PC-3 (cell line): ENCODE data around the gene NPR2. TPM values are rescaled to one million over a fixed set of nuclear protein-coding genes. Genes with fewer than 3 reads are reported as not detected.

Source experiments
- ATAC-seq: fragments of 200-7000 bp; cut with Tn5 transposase; 2 replicates; pipeline ENCODE4 v1.9.1; 2020; ENCODE audit warnings: mild to moderate bottlenecking, moderate library complexity
- Bru-seq: library from RNA; stranded (reverse); fragments of 400-500 nt; gene quantifications from one replicate; lab custom pipeline; 2021; lab: Mats Ljungman, UMichigan
- BruChase-seq, 2 experiments: library from RNA; stranded (reverse); fragments of 400-500 nt; gene quantifications; one replicate each; lab custom pipeline; 2021; lab: Mats Ljungman, UMichigan
- BruUV-seq: library from RNA; stranded (reverse); fragments of 400-500 nt; replicated peaks from 2 replicates; lab custom pipeline; 2021; lab: Mats Ljungman, UMichigan
- CTCF ChIA-PET: fragments of 300-600 bp; sonication (Branson Sonifier 250); formaldehyde crosslinking; loops from one replicate; lab custom pipeline; 2022; ENCODE audit warnings: antibody characterized with exemption; lab: Charles Lee
- POLR2A ChIA-PET: fragments of 300-600 bp; sonication (Branson Sonifier 250); formaldehyde crosslinking; loops from one replicate; lab custom pipeline; 2022; ENCODE audit warnings: antibody characterized with exemption; ENCODE audit not compliant: unreplicated experiment; lab: Charles Lee
- DNase-seq: peaks from one replicate; pipeline ENCODE4 v3.0.0-alpha.2; 2015
- H2AFZ ChIP-seq: fragments of 300-600 bp; sonication (generic); 2 replicates; pipeline ENCODE4 v1.6.0; 2016; ENCODE audit warnings: antibody characterized with exemption, low read length
- H3F3A ChIP-seq: fragments of 300-600 bp; sonication (generic); one replicate; pipeline ENCODE4 v1.6.0; 2017; ENCODE audit warnings: antibody characterized with exemption, low read length, control low read depth, mild to moderate bottlenecking; ENCODE audit not compliant: unreplicated experiment
- H3K27ac ChIP-seq: fragments of 300-600 bp; sonication (generic); 2 replicates; pipeline ENCODE4 v1.5.1; 2016; ENCODE audit warnings: mild to moderate bottlenecking, low read length
- H3K27me3 ChIP-seq: fragments of 300-600 bp; sonication (generic); 2 replicates; pipeline ENCODE4 v1.6.1; 2016; ENCODE audit warnings: low read length, mixed read lengths
- H3K36me3 ChIP-seq: fragments of 300-600 bp; sonication (generic); 2 replicates; pipeline ENCODE4 v1.6.1; 2016; ENCODE audit warnings: low read depth, mixed run types, low read length, mixed read lengths
- H3K4me1 ChIP-seq: fragments of 300-600 bp; sonication (generic); 2 replicates; pipeline ENCODE4 v1.5.1; 2016; ENCODE audit warnings: low read length; ENCODE audit not compliant: insufficient read depth
- H3K4me2 ChIP-seq: fragments of 300-600 bp; sonication (generic); 2 replicates; pipeline ENCODE4 v1.6.0; 2016; ENCODE audit warnings: low read length
- H3K4me3 ChIP-seq: fragments of 300-600 bp; sonication (generic); 2 replicates; pipeline ENCODE4 v1.5.1; 2016; ENCODE audit warnings: mild to moderate bottlenecking, low read length, mixed read lengths
- H3K79me2 ChIP-seq: fragments of 300-600 bp; sonication (generic); 2 replicates; pipeline ENCODE4 v1.6.1; 2017; ENCODE audit warnings: low read length, mixed read lengths
- H3K9ac ChIP-seq: fragments of 300-600 bp; sonication (generic); 2 replicates; pipeline ENCODE4 v1.6.0; 2016; ENCODE audit warnings: mild to moderate bottlenecking, low read length
- H3K9me2 ChIP-seq: fragments of 300-600 bp; sonication (generic); replicated peaks from 2 replicates; pipeline ENCODE4 v1.6.1; 2016; ENCODE audit warnings: mixed run types, low read length, mixed read lengths
- H3K9me3 ChIP-seq: fragments of 300-600 bp; sonication (generic); 2 replicates; pipeline ENCODE4 v1.6.1; 2016; ENCODE audit warnings: low read length, mixed read lengths
- H4K20me1 ChIP-seq: fragments of 300-600 bp; sonication (generic); 2 replicates; pipeline ENCODE4 v1.6.1; 2016; ENCODE audit warnings: low read length, mixed read lengths
- CTCF ChIP-seq: fragments of 300-600 bp; sonication (generic); conservative IDR thresholded peaks from 2 replicates; pipeline ENCODE4 v1.5.1; 2017; ENCODE audit warnings: antibody characterized with exemption, low read depth, mild to moderate bottlenecking, low read length
- EZH2 ChIP-seq: fragments of 300-600 bp; sonication (generic); IDR thresholded peaks from one replicate; pipeline ENCODE4 v1.6.1; 2017; ENCODE audit warnings: antibody characterized with exemption, mild to moderate bottlenecking, low read length; ENCODE audit not compliant: unreplicated experiment
- EZH2phosphoT487 ChIP-seq: fragments of 300-600 bp; sonication (generic); IDR thresholded peaks from 2 replicates; pipeline ENCODE4 v1.6.1; 2018; ENCODE audit warnings: mild to moderate bottlenecking, antibody characterized with exemption, low read length, borderline replicate concordance
- intact Hi-C: fragments of 100-400 bp; cut with micrococcal nuclease; formaldehyde crosslinking; loops from 2 replicates; pipeline ENCODE4 v1.9.0; 2023
- long read RNA-seq: library from polyadenylated mRNA; unstranded; transcript quantifications from one replicate; pipeline ENCODE4 v2.0.0, GENCODE V29; 2021; ENCODE audit not compliant: unreplicated experiment
- total RNA-seq: library from RNA; depleted of rRNA; stranded (reverse); fragments of >200 nt; gene quantifications from 2 replicates; pipeline ENCODE4 v1.2.3, GENCODE V29; 2014; rRNA removed

The NPR2 gene
- total RNA-seq (1.0 and 1.5 TPM in 2 replicates), Bru-seq, nascent RNA (percentile 46 among the genes with signal in this experiment), BruChase-seq, experiment 1, labeled RNA remaining after a 6-hour chase (percentile 68 among the genes with signal in this experiment), BruChase-seq, experiment 2, labeled RNA remaining after a 2-hour chase (percentile 67 among the genes with signal in this experiment)
- long read RNA-seq, partial matches to known transcripts = 6 of 13 reads
- long read RNA-seq, other reads (novel, unspliced or antisense) = 3 of 13 reads

GRCh38 chr9:35791297-35791921 is at the start of gene NPR2:
NPR2 (plus strand) TSS chr9:35791591; CDS start chr9:35792409, 818 bp downstream.
- H4K20me1 ChIP-seq = no peaks in the 10 kb centered on the region
- ChIA-PET POLR2A (no interaction called here), CTCF (interaction anchor here (0.5 to 0.6 kb wide), 2 partner anchors 33 to 60 kb away, joined by 4 to 8 read pairs; no protein-coding TSS in a partner anchor)
- H3K4me2 ChIP-seq = no peak within 1 kb of the TSS
- BruUV-seq = no TSS peak
- H3K4me3 ChIP-seq = no peak within 1 kb of the TSS
- H3K9me2 ChIP-seq = no peaks in the 10 kb centered on the region
- H3K9ac ChIP-seq = no peak within 1 kb of the TSS
- intact Hi-C loops = loop anchor here (10.0 kb wide), 1 partner anchor 137 kb away; the partner anchor contains the start of genes CCDC107, RMRP and SIT1
- DNase-seq (no peak), ATAC-seq (no peak)
- no peak within 1 kb of the TSS for H2AFZ ChIP-seq
- no peaks in the 10 kb centered on the region for H3K79me2 ChIP-seq
- TF ChIP-seq EZH2phosphoT487 (no peak), CTCF (no peak), EZH2 (no peak)
- peaks cover 24% of the 10 kb centered on the region for H3K4me1 ChIP-seq
- H3K36me3 ChIP-seq = no peaks in the 10 kb centered on the region
- H3K27me3 ChIP-seq = no peaks in the 10 kb centered on the region
- H3F3A ChIP-seq = no peaks in the 10 kb centered on the region
- no peaks in the 10 kb centered on the region for H3K9me3 ChIP-seq
- H3K27ac ChIP-seq = no peak within 1 kb of the TSS

- Histone ChIP-seq H3F3A (no peaks in the 10 kb centered on the region), H3K36me3 (peaks cover 55% of the 10 kb centered on the region), H3K27me3 (no peaks in the 10 kb centered on the region), H2AFZ (no peak overlapping the region), H3K4me2 (no peak overlapping the region), H4K20me1 (peaks cover 15% of the 10 kb centered on the region), H3K27ac (no peak overlapping the region), H3K9me3 (no peaks in the 10 kb centered on the region), H3K9me2 (no peaks in the 10 kb centered on the region), H3K79me2 (peaks cover 35% of the 10 kb centered on the region), H3K9ac (no peak overlapping the region), H3K4me3 (no peak overlapping the region), H3K4me1 (peaks cover 6% of the 10 kb centered on the region)
- DNase-seq (no peak), ATAC-seq (no peak)
- intact Hi-C loops = no loop called here
- BruUV-seq = no TSS peak
- TF ChIP-seq CTCF = no peak
- no peak for TF ChIP-seq EZH2phosphoT487
- TF ChIP-seq EZH2 = no peak
- ChIA-PET CTCF (no interaction called here), POLR2A (interaction anchor here (0.5 kb wide), 1 partner anchor 51 kb away, joined by 3 read pairs; no protein-coding TSS in a partner anchor)
These were observed 49.7 kb upstream of the NPR2 start for GRCh38 chr9:35741740-35742139.
